ENCODE measurements around the gene KANK2.

Gene KANK2

DNA sequence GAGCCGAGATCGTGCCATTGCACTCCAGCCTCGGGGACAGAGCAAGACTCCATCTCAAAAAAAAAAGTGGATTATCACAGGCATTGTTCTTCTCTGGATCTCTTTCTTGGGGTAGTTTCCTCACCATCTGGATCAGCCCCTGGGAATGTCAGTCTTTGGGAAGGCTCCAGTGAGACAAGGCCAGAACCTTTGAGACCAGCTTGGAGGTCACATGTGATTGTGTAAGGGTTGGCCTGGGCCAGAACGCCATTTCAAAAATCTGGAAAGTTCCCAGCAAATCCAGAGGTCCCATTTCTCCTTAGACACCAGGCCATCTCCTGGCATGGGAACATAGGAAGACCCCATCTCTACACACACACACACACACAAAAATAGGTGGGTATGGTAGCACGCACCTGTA lies 27.8 kb upstream of the KANK2 start:
- DNase-seq: no peak

GRCh38 chr19:11224429-11224828 lies 27.1 kb upstream of the KANK2 start:
- DNase-seq: no peak

DNA sequence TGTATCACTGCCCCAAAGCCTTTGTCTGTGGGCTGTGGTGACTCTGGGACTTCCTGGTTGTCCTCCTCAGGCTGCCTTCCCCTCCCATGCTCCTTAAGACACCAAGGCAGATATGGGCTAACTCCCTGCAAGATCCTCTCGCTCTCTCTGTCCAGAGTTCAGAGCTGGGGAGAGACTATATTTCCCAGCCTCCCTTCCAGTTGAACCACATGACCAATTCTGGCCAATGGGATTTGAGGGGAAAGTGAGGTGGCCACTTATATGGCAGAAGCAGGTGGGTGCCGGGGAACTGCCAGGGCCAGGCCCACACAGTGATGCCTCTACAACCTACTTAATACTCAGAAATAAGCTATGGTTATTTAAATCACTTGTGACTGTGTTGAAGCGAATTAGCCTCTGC lies 25.9 kb upstream of the KANK2 start:
- DNase-seq: no peak

- DNase-seq: no peak
These were observed 23.8 kb upstream of the KANK2 start for GRCh38 chr19:11221082-11221598.

DNA sequence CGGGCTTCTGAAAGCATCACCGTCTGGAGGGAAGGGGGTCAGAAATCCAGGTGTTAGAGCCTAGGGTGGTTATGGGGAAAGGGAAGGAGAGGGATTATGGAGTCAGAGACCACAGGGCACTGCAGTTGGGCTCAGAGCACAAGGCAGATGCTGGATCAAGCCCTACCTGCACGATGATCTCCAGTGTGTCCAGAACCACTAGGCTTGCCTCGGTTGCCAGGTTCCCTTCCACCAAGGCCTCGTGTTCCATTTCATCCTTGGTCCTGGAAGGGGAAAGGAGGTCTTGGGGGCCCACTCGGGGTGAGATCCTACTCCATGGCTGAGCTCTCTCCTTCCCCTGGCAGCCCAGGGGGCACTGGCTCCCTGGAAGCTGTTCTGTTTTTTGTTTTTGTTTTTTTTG lies 17.0 kb upstream of the KANK2 start:
- DNase-seq: no peak

DNA sequence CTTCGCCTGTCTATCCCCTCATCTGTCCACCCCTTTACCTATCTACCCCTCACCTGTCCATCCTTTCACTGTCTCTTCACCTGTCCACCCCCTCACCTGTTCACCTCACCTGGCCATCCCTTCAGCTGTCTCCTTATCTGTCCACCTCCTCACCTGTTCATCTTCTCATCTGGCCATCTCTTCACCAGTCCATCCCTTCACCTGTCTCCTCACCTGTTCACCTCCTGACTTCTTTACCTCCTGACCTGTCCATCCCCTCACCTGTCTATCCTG lies 13.2 kb upstream of the KANK2 start:
- no peak for DNase-seq

DNA sequence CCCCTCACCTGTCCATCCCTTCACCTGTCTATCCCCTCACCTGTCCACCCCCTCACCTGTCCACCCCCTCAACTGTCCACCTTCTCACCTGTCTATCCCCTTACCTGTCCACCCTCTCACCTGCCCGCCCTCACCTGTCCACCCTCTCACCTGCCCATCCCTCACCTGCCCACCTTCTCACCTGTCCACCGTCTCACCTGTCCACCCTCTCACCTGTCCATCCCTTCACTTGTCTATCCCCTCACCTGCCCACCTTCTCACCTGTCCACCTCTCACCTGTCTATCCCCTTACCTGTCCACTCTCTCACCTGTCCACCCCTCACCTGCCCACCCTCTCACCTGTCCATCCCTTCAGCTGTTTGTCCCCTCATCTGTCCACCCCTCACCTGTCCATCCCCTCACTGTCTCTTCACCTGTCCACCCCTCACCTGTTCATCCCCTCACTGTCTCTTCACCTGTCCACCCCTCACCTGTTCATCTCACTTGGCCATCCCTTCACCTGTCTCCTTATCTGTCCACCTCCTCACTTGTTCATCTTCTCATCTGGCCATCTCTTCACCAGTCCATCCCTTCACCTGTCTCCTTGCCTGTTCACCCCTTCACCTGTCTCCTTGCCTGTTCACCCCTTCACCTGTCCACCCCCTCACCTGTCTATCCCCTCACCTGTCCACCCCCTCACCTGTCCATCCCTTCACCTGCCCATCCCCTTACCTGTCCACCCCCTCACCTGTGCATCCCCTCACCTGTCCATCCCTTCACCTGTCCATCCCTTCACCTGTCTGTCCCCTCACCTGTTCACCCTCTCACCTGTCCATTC lies 12.7 kb upstream of the KANK2 start:
- no peak for DNase-seq

GRCh38 chr19:11208561-11209471 lies 11.5 kb upstream of the KANK2 start:
- DNase-seq: no peak

DNA sequence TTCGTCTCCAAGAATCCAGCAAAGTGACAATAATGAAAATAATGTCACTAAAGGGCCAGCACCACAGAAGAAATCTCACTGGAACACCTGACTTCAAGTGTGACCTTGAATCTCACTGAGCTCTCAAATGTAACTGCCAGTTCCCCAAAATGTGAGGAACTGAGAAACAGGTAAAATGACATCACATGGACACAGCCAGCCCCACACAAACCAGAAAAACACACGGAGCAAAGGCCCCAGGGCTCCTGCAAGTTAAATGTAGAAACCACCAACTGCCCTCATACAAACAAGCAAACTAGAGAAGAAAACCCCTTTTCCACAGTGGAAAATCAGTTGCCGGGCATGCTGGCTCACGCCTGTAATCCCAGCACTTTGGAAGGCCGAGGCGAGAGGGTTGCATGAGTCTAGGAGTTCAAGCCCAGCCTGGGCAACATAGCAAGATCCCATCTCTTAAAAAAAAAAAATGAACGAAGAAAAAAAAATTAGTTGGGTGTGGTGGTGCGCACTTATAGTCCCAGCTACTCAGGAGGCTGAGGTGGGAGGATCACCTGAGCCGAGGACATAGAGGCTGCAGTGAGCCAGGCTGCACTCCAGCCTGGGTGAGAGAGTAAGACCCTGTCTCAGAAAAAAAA lies 8.7 kb upstream of the KANK2 start:
- no peak for DNase-seq

DNA sequence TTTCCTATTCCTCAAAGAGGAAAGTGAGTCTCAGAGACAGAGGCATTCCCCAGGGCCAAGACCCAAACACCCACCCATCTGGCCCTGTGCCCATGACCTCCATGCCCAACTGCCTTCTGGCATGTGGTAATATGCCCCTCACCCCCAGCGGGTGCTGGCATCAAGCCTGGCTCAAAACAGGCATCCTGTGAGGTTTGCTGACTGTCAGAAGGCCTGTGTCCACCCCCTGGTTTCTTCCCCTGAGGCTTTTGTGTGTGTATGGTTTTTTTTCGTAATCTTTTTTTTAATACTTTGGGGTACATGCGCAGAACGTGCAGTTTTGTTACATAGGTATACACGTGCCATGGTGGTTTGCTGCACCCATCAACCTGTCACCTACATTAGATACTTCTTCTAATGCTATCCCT lies 7.6 kb upstream of the KANK2 start:
- no peak for DNase-seq

GRCh38 chr19:11204076-11204602 lies 6.8 kb upstream of the KANK2 start:
- no peak for DNase-seq

GRCh38 chr19:11203194-11204075 lies 6.1 kb upstream of the KANK2 start:
- DNase-seq: no peak

GRCh38 chr19:11202488-11203193 lies 5.3 kb upstream of the KANK2 start:
- no peak for DNase-seq

DNA sequence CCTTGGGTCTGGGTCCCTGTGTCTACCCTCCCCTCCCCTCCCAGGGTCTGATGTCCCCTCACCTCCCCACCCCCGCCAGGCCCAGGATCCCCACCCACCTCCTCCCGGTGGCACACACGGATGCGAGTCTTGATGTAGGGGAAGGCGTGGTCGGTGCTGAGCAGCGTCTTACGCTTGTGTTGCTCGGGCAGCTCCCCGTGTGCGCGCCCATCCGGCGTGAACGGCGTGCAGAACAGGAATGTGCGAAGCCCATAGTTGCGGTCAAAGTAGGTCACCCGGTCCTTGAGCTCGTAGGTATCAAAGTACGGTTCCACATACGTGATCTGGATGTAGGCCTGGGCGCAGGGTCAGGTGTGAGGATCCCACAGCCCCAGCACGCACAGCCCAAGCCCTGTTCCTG lies 4.4 kb upstream of the KANK2 start:
- DNase-seq: no peak

GRCh38 chr19:11200931-11201330 lies 3.6 kb upstream of the KANK2 start:
- DNase-seq: no peak

DNA sequence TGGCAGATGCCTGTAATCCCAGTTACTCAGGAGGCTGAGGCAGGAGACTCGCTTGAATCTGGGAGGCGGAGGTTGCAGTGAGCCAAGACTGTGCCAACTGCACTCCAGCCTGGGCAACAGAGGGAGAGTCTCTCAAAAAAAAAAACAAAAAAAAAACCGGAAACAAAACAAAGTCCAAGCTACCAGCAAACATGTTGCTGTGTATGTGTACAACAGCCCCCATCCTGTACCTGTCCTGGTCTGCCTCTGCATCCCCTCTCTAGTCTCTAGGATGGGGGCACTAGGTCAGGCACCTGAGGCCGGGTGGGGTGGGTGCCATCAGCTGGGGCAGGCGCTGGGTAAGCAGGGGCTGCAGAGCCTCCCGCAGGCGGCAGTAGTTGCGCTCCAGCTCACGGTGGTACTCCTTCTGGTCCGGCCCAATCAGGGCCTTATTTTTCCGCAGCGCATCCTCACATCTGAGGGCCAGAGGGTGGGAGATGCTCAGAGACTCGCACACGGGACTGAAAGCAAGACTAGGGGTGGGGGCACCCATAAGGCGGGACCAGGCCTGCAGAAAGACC lies 2.8 kb upstream of the KANK2 start:
- no peak for DNase-seq

GRCh38 chr19:11199517-11199916 lies 2.2 kb upstream of the KANK2 start:
- DNase-seq: no peak

DNA sequence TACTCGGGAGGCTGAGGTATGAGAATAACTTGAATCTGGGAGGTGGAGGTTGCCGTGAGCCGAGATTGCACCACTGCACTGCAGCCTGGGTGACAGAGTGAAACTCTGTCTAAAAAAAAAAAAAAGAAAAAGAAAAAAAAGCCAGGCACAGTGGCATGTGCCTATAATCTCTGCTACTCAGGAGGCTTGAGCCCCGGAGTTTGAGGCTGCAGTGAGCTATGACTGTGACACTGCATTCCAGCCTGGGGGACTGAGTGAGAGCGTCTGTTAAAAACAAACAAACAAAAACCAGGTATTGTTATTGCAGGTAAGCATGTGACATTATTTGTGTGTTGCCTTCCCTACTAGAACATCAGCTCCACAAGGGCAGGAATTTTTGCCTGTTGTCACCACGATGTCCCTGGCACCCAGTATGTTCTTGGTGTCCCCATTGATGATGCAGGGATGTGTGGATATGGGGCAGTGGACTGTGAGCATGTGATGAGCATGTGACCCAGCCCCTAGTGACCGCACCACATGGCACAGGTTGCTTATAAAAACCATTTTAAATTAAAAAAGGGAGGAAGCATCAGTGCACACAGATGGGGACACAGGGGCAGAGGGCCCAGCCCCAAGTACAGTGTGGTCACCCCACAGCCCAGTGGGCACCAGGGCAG lies 1.6 kb upstream of the KANK2 start:
- DNase-seq: no peak

DNA sequence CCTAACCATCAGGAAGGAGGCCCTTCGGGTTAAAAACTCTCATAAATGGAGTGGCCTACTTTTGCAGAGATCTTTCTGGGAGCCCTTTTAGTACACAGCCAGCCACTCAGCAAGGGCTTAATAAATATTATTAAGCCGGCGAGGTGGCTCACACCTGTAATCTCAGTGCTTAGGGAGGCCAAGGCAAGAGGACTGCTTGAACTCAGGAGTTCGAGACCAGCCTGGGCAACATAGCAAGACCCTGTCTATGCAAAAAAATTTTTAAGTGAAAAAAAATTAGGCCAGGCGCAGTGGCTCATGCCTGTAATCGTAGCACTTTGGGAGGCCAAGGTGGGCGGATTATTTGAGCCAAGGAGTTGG lies 810 bp upstream of the KANK2 start:
- no peak for DNase-seq

GRCh38 chr19:11196406-11197287 lies 698 bp downstream of the KANK2 start:
- DNase-seq: no peak
